Ovary (tissue), 3 donors: Measurements from ENCODE around the gene ZBTB43.

ENCODE experiments used
- EP300 ChIP-seq: sonication (generic); formaldehyde crosslinking; IDR thresholded peaks from one replicate; pipeline ENCODE4 v1.6.1; 2017; ENCODE audit warnings: antibody characterized with exemption
- POLR2A ChIP-seq: fragments of 450-650 bp; IDR thresholded peaks from one replicate; pipeline ENCODE4 v1.6.1; 2017; ENCODE audit warnings: antibody characterized with exemption, mild to moderate bottlenecking, moderate library complexity
- TF ChIP-seq, protein P1 (sequence below), 3 donors: fragments of 450-650 bp in 2 of 3; fragments of 200-600 bp in 1 of 3; IDR thresholded peaks; one replicate each; pipeline versions ENCODE4 v1.5.1 to v1.8.0; 2016 to 2022; ENCODE audit warnings: antibody characterized with exemption in 3 of 3, mild to moderate bottlenecking in 1 of 3
- donor health status: DM: no; HTN: no; CAD: no.

DNA sequence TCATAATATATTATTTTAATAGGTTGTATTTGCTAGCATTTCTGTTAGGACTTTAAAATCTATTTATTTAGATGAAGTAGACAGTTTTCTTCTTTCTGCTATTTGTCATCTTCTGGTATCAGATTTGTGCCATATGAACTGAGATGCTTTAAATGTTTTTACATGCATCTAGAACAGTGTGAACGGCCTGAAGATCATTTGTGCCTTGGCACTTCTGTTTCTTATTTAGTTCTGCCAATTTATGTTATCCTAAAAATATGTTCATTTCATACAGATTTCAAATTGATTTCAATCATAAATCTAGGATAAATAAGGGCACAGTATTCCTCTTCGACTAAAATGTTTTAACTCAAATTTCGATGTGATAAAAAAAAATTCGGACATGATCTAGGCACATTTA, 71.7 kb downstream of the ZBTB43 start:
- no peak for TF ChIP-seq EP300
- TF ChIP-seq, protein P1, sequence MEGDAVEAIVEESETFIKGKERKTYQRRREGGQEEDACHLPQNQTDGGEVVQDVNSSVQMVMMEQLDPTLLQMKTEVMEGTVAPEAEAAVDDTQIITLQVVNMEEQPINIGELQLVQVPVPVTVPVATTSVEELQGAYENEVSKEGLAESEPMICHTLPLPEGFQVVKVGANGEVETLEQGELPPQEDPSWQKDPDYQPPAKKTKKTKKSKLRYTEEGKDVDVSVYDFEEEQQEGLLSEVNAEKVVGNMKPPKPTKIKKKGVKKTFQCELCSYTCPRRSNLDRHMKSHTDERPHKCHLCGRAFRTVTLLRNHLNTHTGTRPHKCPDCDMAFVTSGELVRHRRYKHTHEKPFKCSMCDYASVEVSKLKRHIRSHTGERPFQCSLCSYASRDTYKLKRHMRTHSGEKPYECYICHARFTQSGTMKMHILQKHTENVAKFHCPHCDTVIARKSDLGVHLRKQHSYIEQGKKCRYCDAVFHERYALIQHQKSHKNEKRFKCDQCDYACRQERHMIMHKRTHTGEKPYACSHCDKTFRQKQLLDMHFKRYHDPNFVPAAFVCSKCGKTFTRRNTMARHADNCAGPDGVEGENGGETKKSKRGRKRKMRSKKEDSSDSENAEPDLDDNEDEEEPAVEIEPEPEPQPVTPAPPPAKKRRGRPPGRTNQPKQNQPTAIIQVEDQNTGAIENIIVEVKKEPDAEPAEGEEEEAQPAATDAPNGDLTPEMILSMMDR (IDR thresholded peaks at IDR 0.05), result no peak
- TF ChIP-seq POLR2A, result no peak
